HG02763 (cell line): ENCODE results near the gene SFR1.
"Not testable (repeated sequence)": the region's sequence is repeated elsewhere in the genome, so short reads cannot be mapped to it uniquely, and the experiment has no call there.

Experiments
- ATAC-seq: cut with Tn5 transposase; IDR thresholded peaks from one replicate; pipeline ENCODE4 v1.9.1; 2021; ENCODE audit warnings: mild to moderate bottlenecking, moderate library complexity; ENCODE audit not compliant: unreplicated experiment

SFR1 gene

DNA sequence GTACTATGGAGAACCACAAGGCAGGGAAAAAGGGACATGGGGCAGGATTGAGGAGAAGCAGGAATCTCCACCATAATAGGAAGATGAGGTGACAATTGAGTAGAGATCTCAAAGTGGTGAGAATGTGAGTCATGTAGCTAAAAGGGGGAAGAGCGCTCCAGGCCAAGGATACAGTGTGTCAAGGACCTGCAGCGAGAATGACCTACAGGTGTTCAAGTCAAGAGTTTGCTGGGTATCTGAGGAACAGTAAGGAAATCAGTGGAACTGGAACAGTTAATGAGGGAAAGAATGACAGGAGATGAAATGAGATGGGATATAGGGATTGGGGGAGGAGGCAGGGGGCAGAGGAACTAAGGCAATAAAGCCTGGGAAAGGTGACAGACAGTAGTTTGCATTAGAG, 33.6 kb downstream of the SFR1 start:
- no peak for ATAC-seq

DNA sequence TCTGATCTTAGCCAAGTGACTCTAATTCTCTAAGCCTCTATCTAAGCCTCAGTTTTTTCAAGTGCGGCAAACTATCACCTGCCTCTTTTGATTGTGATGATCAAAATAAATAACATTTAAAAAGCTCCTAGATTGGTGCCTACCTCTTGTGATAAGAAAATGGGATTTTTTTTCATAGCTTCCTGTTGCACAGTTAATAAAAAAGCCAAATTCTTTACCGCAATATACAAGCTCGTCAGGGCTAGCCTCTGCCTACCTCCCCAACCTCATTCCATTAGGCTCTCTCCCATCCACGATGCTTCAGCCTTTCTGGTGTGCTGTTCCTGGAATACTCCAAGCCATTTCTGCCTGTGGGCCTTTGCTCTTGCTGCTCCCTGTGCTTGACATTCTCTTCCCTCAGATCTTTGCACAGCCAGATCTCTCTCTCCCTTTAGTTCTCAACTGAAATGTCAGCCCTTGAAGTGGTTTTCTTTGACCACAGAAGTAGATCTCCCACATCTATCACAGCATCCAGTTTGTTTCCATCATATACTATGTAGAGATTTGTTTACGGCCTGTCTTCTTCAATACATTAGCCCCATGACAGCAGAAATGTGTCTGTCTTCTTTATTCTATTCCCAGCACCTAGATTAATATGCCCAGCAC, 48.8 kb downstream of the SFR1 start:
- ATAC-seq, result no peak

DNA sequence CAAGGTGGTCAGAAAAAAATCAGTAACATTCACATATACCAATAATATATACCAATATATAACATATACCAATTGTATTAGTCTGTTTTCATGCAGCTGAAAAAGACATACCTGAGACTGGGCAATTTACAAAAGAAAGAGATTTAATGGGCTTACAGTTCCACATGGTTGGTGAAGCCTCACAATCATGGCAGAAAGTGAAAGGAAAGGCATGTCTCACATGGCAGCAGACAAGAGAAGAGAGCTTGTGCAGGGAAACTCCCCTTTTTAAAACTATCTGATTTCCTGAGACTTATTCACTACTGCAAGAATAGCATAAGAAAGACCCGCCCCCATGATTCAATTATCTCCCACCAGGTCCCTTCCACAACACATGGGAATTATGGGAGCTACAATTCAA, 52.2 kb downstream of the SFR1 start:
- ATAC-seq, result not testable (repeated sequence)
